K562 treated with DMSO at 1 percent for 4 hours (cell line): Measurements from ENCODE around the gene DEPDC1. TPM values are rescaled to one million over a fixed set of nuclear protein-coding genes. Genes with fewer than 3 reads are reported as not detected.

Experiments
- total RNA-seq: library from RNA; unstranded; fragments of 300-600 nt; gene quantifications from 2 replicates; pipeline ENCODE4 v1.2.3, GENCODE V29; 2022; ENCODE audit not compliant: insufficient read depth

Gene DEPDC1
- 9.4 and 10.6 TPM in 2 replicates for total RNA-seq

DNA sequence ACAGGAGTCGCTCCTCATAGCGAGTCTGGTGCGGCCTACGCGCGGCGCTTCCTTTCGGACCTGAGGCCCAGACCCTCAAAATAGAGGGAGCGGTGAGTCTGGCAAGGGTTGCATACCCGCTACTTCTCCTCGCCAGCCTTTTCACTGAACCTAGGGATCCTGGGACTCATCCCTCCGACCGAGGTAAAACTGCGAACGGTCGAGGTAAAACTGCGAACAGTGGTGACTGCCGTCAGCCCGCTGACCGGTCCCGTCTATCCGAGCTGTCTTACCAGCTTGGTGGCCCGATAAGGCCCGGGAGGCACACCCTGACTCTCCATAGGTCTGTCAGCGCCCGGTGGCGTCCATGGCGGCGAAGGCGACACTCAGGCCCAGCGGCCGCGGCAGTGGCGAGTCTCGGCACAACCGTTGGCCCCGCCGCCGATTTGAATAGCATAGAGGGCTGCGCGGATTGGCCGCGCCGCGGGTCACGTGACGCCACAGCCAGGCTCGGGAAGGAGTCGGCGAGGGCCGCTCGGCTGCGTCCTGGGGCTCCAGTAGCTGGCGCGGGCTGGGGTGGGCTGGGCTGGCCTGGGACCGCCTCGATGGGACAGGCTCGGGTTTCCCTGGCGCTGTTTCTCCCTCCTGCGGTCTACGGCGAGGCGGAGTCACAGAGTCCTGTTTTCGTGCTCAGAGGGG lies at the start of gene DEPDC1:
TSS of gene DEPDC1 (minus strand) at position 403 of the 678 bp plus-strand sequence. CDS start at position 320, 83 bp downstream.

GRCh38 chr1:68449901-68450300 lies 47.0 kb downstream of the DEPDC1 start, which contains the start of gene RPE65:
RPE65 (minus strand) TSS chr1:68449954; CDS start chr1:68449905, 49 bp downstream.

Other genes with a start within 250 kb of the DEPDC1 start
- not detected in 2 replicates for gene RPE65, start 47.1 kb downstream of the DEPDC1 start, total RNA-seq